GM11168 (cell line): ENCODE measurements around the gene METRNL.
"Not testable (repeated sequence)": the region's sequence is repeated elsewhere in the genome, so short reads cannot be mapped to it uniquely, and the experiment has no call there.

ENCODE experiments used
- in situ Hi-C: fragments of 300-500 bp; cut with MboI; formaldehyde crosslinking; loops from one replicate; pipeline ENCODE4 v1.12.0; 2022; ENCODE audit warnings: low sequenced_read_pairs; ENCODE audit not compliant: unreplicated experiment

METRNL gene

GRCh38 chr17:83051396-83052240 is 27.8 kb upstream of the METRNL start:
- in situ Hi-C loops: no loop called here

GRCh38 chr17:83052241-83052564 is 27.2 kb upstream of the METRNL start:
- in situ Hi-C loops: no loop called here

GRCh38 chr17:83053021-83053681 is 26.3 kb upstream of the METRNL start:
- in situ Hi-C loops: no loop called here

- in situ Hi-C loops: no loop called here
Observed at GRCh38 chr17:83053739-83054451, 25.5 kb upstream of the METRNL start.

- in situ Hi-C loops: no loop called here
Observed at GRCh38 chr17:83054518-83055125, 24.8 kb upstream of the METRNL start.

GRCh38 chr17:83055176-83055575 is 24.2 kb upstream of the METRNL start:
- in situ Hi-C loops: not testable (repeated sequence)

- in situ Hi-C loops: no loop called here
Observed at GRCh38 chr17:83055911-83056582, 23.4 kb upstream of the METRNL start.

GRCh38 chr17:83056583-83057396 is 22.6 kb upstream of the METRNL start:
- in situ Hi-C loops: no loop called here

- in situ Hi-C loops: no loop called here
Observed at GRCh38 chr17:83057397-83057761, 22.0 kb upstream of the METRNL start.

- in situ Hi-C loops: no loop called here
Observed at GRCh38 chr17:83057793-83058265, 21.6 kb upstream of the METRNL start.

GRCh38 chr17:83058266-83058798 is 21.1 kb upstream of the METRNL start:
- in situ Hi-C loops: no loop called here

GRCh38 chr17:83061586-83061985 is 17.8 kb upstream of the METRNL start:
- in situ Hi-C loops: no loop called here

GRCh38 chr17:83062011-83062817 is 17.2 kb upstream of the METRNL start:
- in situ Hi-C loops: no loop called here

GRCh38 chr17:83062818-83063671 is 16.4 kb upstream of the METRNL start:
- in situ Hi-C loops: no loop called here

- in situ Hi-C loops: no loop called here
Observed at GRCh38 chr17:83064021-83064731, 15.2 kb upstream of the METRNL start.

GRCh38 chr17:83064732-83065659 is 14.4 kb upstream of the METRNL start:
- in situ Hi-C loops: no loop called here
